ENCODE results near the gene ARHGAP10. TPM values are rescaled to one million over a fixed set of nuclear protein-coding genes. Genes with fewer than 3 reads are reported as not detected.

The ARHGAP10 gene
- total and polyA plus RNA-seq, 3 donors from 2014 or later = 17.4 to 108 (median 83.5) TPM

DNA sequence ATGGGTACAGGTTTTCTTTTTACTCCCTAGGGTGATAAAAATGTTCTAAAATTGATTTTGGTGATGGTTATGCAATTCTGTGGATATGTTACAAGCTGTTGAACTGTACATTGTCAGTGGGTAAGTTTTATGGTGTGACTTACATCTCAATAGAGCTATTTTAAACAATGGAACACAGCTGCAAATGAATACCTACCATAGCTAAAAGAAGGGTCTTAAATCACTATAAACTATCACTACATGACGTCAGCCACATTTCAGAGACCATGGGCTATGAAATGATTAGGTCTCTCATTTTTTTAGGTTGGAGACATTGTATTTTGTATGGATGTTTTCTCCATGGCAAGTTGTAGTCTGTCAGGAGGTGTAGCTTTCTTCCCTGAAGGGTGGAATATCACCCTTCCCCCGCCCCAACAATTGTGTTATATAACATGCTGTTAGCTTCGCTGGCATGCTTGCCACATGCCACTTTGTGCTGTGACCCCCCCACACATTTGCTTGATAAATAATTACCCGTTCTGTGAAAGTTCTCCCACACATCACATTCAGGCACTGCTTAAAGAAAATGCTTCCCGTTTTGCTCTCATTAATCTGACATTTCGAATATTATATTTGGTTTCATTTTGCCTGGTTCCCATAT lies 159.7 kb downstream of the ARHGAP10 start:
- H3K36me3 ChIP-seq (ENCODE audit: low read depth, missing control alignments) = no peaks in the 10 kb centered on the region
- H3K27me3 ChIP-seq = no peaks in the 10 kb centered on the region
- intact Hi-C loops (cut with DNase I; ENCODE audit: low total_unique reads) = no loop called here
- TF ChIP-seq, protein P1, sequence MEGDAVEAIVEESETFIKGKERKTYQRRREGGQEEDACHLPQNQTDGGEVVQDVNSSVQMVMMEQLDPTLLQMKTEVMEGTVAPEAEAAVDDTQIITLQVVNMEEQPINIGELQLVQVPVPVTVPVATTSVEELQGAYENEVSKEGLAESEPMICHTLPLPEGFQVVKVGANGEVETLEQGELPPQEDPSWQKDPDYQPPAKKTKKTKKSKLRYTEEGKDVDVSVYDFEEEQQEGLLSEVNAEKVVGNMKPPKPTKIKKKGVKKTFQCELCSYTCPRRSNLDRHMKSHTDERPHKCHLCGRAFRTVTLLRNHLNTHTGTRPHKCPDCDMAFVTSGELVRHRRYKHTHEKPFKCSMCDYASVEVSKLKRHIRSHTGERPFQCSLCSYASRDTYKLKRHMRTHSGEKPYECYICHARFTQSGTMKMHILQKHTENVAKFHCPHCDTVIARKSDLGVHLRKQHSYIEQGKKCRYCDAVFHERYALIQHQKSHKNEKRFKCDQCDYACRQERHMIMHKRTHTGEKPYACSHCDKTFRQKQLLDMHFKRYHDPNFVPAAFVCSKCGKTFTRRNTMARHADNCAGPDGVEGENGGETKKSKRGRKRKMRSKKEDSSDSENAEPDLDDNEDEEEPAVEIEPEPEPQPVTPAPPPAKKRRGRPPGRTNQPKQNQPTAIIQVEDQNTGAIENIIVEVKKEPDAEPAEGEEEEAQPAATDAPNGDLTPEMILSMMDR (IDR thresholded peaks at IDR 0.05) = no peak
- no peak for TF ChIP-seq POLR2A (IDR thresholded peaks at IDR 0.05)
- no peak overlapping the region for H3K4me3 ChIP-seq
- no peaks in the 10 kb centered on the region for H3K4me1 ChIP-seq
- H3K27ac ChIP-seq = no peak overlapping the region
- DNase-seq = peak; percentile 23
- WGBS, 2 donors = 66 to 72% methylated on average over 6 of the region's 6 CpGs
- no peaks in the 10 kb centered on the region for H3K9me3 ChIP-seq

DNA sequence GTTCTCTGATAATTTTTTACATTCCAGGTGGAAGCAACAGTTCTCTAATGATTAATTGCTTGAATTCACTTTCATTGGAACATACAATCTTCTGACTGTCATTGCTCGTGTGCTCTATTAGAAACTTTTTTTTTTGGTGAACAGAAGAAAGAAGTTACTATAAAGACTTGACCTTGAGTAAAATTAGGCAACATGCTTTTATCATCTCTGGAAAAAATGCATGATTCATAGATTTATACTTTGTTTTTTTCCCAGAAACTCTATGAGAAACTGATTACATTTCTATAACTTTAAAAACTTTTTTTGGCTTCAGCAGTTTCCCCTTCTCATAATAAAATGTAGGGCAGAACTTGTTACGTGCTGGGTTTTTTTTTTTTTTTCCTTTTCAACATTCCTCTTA lies 167.6 kb downstream of the ARHGAP10 start:
- Histone ChIP-seq H3K27me3 (no peaks in the 10 kb centered on the region), H3K27ac (peak overlapping the region; percentile 27 to 51), H3K4me3 (no peak overlapping the region), H3K9me3 (no peaks in the 10 kb centered on the region), H3K4me1 (peaks cover 9% of the 10 kb centered on the region), H3K36me3 (ENCODE audit: low read depth, missing control alignments) (no peaks in the 10 kb centered on the region)
- intact Hi-C loops (cut with DNase I; ENCODE audit: low total_unique reads) = no loop called here
- WGBS, 2 donors = 34 to 37% methylated on average over 2 of the region's 2 CpGs
- no peak for TF ChIP-seq POLR2A (IDR thresholded peaks at IDR 0.05)
- TF ChIP-seq, protein P1 (IDR thresholded peaks at IDR 0.05) = no peak
- DNase-seq = no peak

DNA sequence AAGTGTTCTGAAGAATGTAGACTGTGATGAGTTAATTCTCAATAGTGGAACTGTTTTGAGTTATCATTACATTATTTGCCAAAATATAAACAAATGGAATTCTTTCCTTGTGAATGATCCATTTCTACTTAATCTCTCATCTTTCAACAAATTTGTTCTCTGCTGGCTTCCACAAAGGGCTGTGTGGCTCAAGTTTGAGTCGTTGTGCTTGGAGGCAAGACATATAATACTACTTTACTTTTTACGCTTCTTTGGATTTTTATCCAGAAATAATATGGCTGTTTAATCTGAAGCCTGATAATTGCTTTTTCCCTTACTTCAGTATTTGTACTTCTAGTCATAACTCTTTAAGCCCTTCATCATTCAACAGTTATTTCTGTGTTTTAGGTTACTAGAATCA lies 169.5 kb downstream of the ARHGAP10 start:
- DNase-seq = no peak
- peaks cover 9% of the 10 kb centered on the region for H3K4me1 ChIP-seq
- H3K36me3 ChIP-seq (ENCODE audit: low read depth, missing control alignments) = no peaks in the 10 kb centered on the region
- TF ChIP-seq, protein P1 (IDR thresholded peaks at IDR 0.05) = no peak
- TF ChIP-seq POLR2A (IDR thresholded peaks at IDR 0.05) = no peak
- intact Hi-C loops (cut with DNase I; ENCODE audit: low total_unique reads) = no loop called here
- H3K27ac ChIP-seq = no peak overlapping the region
- no peaks in the 10 kb centered on the region for H3K27me3 ChIP-seq
- H3K4me3 ChIP-seq = no peak overlapping the region
- no peaks in the 10 kb centered on the region for H3K9me3 ChIP-seq
- 44% methylated on average over 2 of the region's 2 CpGs for WGBS, 2 donors

DNA sequence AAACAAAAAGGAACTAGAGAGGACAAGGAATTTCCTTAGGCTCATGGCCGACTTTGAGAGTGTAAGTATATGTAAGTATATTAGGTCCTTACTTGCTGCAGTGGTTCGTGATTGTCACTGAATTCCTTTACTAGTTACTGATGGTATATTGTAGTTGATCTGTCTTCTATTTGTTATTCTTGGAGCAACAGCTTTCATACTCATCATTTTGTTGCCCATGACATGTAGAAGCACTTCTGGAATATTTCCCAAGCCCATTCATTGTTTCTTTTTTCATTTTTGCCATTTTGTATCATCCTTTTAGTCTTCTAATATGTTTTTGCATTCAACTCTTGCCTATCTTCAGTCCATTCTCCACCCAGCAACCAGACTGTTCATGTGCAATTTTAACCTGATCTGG lies 170.0 kb downstream of the ARHGAP10 start:
- no peaks in the 10 kb centered on the region for H3K36me3 ChIP-seq (ENCODE audit: low read depth, missing control alignments)
- H3K27me3 ChIP-seq = no peaks in the 10 kb centered on the region
- no peak for DNase-seq
- TF ChIP-seq POLR2A (IDR thresholded peaks at IDR 0.05) = no peak
- TF ChIP-seq, protein P1 (IDR thresholded peaks at IDR 0.05) = no peak
- intact Hi-C loops (cut with DNase I; ENCODE audit: low total_unique reads) = no loop called here
- no peak overlapping the region for H3K27ac ChIP-seq
- 89 to 96% methylated on average over 2 of the region's 2 CpGs for WGBS, 2 donors
- peaks cover 9% of the 10 kb centered on the region for H3K4me1 ChIP-seq
- no peak overlapping the region for H3K4me3 ChIP-seq
- no peaks in the 10 kb centered on the region for H3K9me3 ChIP-seq

DNA sequence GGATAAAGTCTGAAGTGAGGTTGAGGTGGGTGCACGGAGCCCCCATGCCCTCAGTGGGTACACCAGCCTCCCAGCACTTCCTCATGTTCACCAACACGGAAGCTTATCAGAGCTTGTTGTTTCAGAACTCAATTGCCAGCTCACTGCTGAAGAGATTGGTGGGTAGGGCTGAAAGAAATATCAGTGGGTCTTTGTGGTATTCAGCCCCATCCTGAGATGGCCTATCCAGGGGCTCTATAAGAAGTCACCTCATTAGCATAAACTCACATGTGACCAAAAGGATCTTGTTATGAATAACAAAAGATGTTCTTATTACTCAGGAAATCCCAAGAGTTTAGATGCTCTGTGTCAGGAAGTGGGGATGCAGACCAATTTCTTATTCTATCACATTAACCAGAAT lies 177.3 kb downstream of the ARHGAP10 start:
- no peak overlapping the region for H3K27ac ChIP-seq
- H3K4me3 ChIP-seq = no peak overlapping the region
- H3K27me3 ChIP-seq = no peaks in the 10 kb centered on the region
- WGBS, 2 donors = 48 to 67% methylated on average over 2 of the region's 2 CpGs
- no peak for DNase-seq
- no peaks in the 10 kb centered on the region for H3K4me1 ChIP-seq
- H3K36me3 ChIP-seq (ENCODE audit: low read depth, missing control alignments) = no peaks in the 10 kb centered on the region
- no peak for TF ChIP-seq POLR2A (IDR thresholded peaks at IDR 0.05)
- TF ChIP-seq, protein P1 (IDR thresholded peaks at IDR 0.05) = no peak
- intact Hi-C loops (cut with DNase I; ENCODE audit: low total_unique reads) = no loop called here
- H3K9me3 ChIP-seq = no peaks in the 10 kb centered on the region

All from testis (tissue), 3 donors.